Measurements from ENCODE around the gene PSAPL1. TPM values are rescaled to one million over a fixed set of nuclear protein-coding genes. Genes with fewer than 3 reads are reported as not detected.

PSAPL1 gene
- 100 to 1,000 TPM in 3 of 4 donors, 10 to 100 TPM in 1; 16.4 to 268 (median 137) TPM for total RNA-seq

DNA sequence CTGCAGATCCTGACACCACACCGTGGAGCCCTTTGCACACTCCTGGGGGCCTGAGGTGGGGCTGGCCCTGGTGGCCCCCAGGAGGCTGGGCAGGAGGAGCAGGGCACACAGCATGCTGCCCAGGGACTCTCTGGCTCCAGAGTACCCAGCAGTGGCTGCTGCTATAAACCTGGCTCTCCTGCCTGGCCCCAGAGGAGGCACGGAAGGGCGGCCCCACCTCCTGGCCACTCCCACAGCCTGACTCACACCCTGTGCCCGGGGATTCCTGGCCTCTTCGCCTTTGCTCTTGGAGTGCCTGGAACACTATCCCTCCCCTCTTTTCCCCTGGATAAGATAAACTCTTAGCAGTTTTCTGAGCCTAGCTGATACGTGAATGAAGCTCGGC, at the start of gene PSAPL1:
Gene PSAPL1 (minus strand): TSS at position 165 of the 385 bp plus-strand sequence. CDS start 51 bp downstream, at position 114.
- H3K4me3 ChIP-seq = no peak within 1 kb of the TSS
- H3K36me3 ChIP-seq = no peaks in the 10 kb centered on the region
- H3K4me1 ChIP-seq = peaks cover 4% of the 10 kb centered on the region
- H3K9me3 ChIP-seq = no peaks in the 10 kb centered on the region
- 23% methylated on average over 7 of the region's 7 CpGs for WGBS
- DNase-seq (ENCODE audit: low spot score in 2 of 2) = no peak
- H3K27ac ChIP-seq = no peak within 1 kb of the TSS
- TF ChIP-seq POLR2AphosphoS5 (IDR thresholded peaks at IDR 0.05) (no peak), POLR2A (IDR thresholded peaks at IDR 0.05) (no peak), EP300 (IDR thresholded peaks at IDR 0.05) (no peak), CTCF (IDR thresholded peaks at IDR 0.05) (no peak)
- H3K27me3 ChIP-seq = no peaks in the 10 kb centered on the region

DNA sequence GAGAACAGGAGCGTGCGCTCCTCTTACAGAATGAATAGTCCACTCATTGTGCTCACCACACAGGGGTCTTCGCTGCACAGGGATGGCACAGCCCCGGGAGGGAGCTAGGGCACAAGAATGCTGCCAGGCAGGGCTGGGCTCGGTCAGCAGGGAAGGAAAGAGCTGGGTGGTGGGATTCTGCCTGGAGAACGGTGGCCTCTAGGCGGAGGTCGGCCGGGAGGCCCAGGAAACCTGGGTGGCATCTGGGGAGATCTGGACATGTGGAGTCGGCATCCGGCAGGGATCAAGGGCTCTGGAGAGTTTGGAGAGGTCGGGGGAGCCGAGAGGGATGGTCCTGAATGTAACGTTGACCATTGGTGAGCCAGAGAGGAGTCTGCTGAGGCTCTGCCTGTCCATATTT, 46.5 kb upstream of the PSAPL1 start:
- H3K27me3 ChIP-seq = no peaks in the 10 kb centered on the region
- no peaks in the 10 kb centered on the region for H3K4me1 ChIP-seq
- no peak overlapping the region for H3K27ac ChIP-seq
- H3K36me3 ChIP-seq = no peaks in the 10 kb centered on the region
- DNase-seq (ENCODE audit: low spot score in 2 of 2) = no peak
- TF ChIP-seq CTCF (IDR thresholded peaks at IDR 0.05) (no peak), EP300 (IDR thresholded peaks at IDR 0.05) (no peak), POLR2A (IDR thresholded peaks at IDR 0.05) (no peak), POLR2AphosphoS5 (IDR thresholded peaks at IDR 0.05) (no peak)
- 77% methylated on average over 14 of the region's 14 CpGs for WGBS
- H3K4me3 ChIP-seq = no peak overlapping the region
- no peaks in the 10 kb centered on the region for H3K9me3 ChIP-seq

DNA sequence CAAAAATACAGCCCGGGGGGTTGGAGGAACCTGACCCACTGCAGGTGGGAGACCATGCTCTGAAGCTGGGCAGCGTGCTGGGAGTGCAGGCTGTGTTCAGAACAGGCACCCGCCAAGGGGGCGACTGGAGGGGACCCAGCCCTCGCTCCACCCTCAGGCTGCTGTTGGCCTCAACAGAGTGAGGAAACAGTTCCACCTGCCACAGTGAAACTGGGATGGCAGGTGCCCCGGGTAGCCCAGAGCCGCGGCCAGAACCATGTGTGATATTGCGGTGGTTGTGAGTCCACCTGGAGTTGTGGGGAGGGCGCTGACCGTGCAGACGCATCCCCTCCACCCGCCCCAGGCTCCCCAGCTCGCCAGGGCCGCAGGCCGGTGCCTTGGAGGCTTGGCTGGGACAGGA, 45.7 kb upstream of the PSAPL1 start:
- H3K4me3 ChIP-seq = no peak overlapping the region
- H3K27me3 ChIP-seq = no peaks in the 10 kb centered on the region
- WGBS = 91% methylated on average over 16 of the region's 16 CpGs
- no peak overlapping the region for H3K27ac ChIP-seq
- H3K4me1 ChIP-seq = no peaks in the 10 kb centered on the region
- no peak for TF ChIP-seq POLR2A (IDR thresholded peaks at IDR 0.05)
- TF ChIP-seq POLR2AphosphoS5 (IDR thresholded peaks at IDR 0.05) = no peak
- TF ChIP-seq EP300 (IDR thresholded peaks at IDR 0.05) = no peak
- TF ChIP-seq CTCF (IDR thresholded peaks at IDR 0.05) = no peak
- H3K36me3 ChIP-seq = no peaks in the 10 kb centered on the region
- DNase-seq (ENCODE audit: low spot score in 2 of 2) = no peak
- no peaks in the 10 kb centered on the region for H3K9me3 ChIP-seq

- WGBS = 67% methylated on average over 11 of the region's 11 CpGs
Observed at GRCh38 chr4:7478665-7479064, 43.9 kb upstream of the PSAPL1 start.

DNA sequence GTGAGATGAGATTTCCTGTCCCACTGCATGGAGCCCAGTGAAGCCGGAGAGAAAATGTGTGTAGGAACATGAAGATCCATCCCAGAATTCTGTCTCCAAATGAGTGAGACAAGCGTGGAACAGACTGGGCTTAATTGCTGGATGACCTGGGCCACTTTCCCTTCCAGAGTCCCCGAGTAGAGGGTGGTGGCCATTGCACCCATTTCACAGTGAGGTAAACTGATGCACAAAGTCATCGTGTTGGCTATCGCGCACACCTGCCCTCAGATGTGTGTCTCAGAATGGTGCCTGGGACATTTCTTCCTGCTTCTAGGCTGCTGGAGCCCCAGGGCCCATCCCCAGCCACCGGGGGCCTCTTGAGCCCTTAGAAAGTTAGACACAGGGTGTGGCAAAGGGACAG, 43.0 kb upstream of the PSAPL1 start:
- Histone ChIP-seq H3K36me3 (no peaks in the 10 kb centered on the region), H3K27ac (no peak overlapping the region), H3K27me3 (no peaks in the 10 kb centered on the region), H3K4me1 (no peaks in the 10 kb centered on the region), H3K9me3 (no peaks in the 10 kb centered on the region), H3K4me3 (no peak overlapping the region)
- 91% methylated on average over 7 of the region's 7 CpGs for WGBS
- no peak for DNase-seq (ENCODE audit: low spot score in 2 of 2)
- TF ChIP-seq CTCF (IDR thresholded peaks at IDR 0.05) = no peak
- TF ChIP-seq POLR2A (IDR thresholded peaks at IDR 0.05) = no peak
- TF ChIP-seq POLR2AphosphoS5 (IDR thresholded peaks at IDR 0.05) = no peak
- no peak for TF ChIP-seq EP300 (IDR thresholded peaks at IDR 0.05)

More at GRCh38 chr4:7478665-7479064, 43.9 kb upstream of the PSAPL1 start:
- Histone ChIP-seq H3K27me3 (no peaks in the 10 kb centered on the region), H3K4me3 (no peak overlapping the region), H3K9me3 (no peaks in the 10 kb centered on the region), H3K27ac (no peak overlapping the region), H3K36me3 (no peaks in the 10 kb centered on the region), H3K4me1 (no peaks in the 10 kb centered on the region)
- TF ChIP-seq CTCF (IDR thresholded peaks at IDR 0.05) = no peak
- TF ChIP-seq POLR2AphosphoS5 (IDR thresholded peaks at IDR 0.05) = no peak
- no peak for TF ChIP-seq POLR2A (IDR thresholded peaks at IDR 0.05)
- no peak for DNase-seq (ENCODE audit: low spot score in 2 of 2)
